Muscle layer of colon (tissue), 2 donors: ENCODE results near the gene MAN1C1.

Source experiments
- H3K27ac ChIP-seq: one replicate; pipeline ENCODE4 v1.7.0; 2013; ENCODE audit warnings: low read depth, mild to moderate bottlenecking, low read length, moderate library complexity
- H3K27me3 ChIP-seq, 2 donors: one replicate each; pipeline ENCODE4 v1.7.0; 2013; ENCODE audit warnings: low read length in 2 of 2, mild to moderate bottlenecking in 2 of 2; ENCODE audit not compliant: insufficient read depth in 2 of 2, control insufficient read depth in 1 of 2
- H3K36me3 ChIP-seq: one replicate; pipeline ENCODE4 v1.7.0; 2013; ENCODE audit warnings: mild to moderate bottlenecking, low read length; ENCODE audit not compliant: insufficient read depth
- H3K4me1 ChIP-seq: one replicate; pipeline ENCODE4 v1.7.0; 2013; ENCODE audit warnings: mild to moderate bottlenecking, low read length; ENCODE audit not compliant: insufficient read depth
- H3K4me3 ChIP-seq, 2 donors: one replicate each; pipeline ENCODE4 v1.7.0; 2013; ENCODE audit warnings: low read length in 2 of 2, low read depth in 1 of 2, mild to moderate bottlenecking in 1 of 2, moderate library complexity in 1 of 2
- H3K9ac ChIP-seq: one replicate; pipeline ENCODE4 v1.7.0; 2013; ENCODE audit warnings: low read length
- H3K9me3 ChIP-seq: one replicate; pipeline ENCODE4 v1.7.0; 2013; ENCODE audit warnings: mild to moderate bottlenecking, low read length
- donor health status: abdominal sarcoma.
- donor health status: Adenocarcinoma of cecum.

The MAN1C1 gene

GRCh38 chr1:25769625-25770383 lies 153.2 kb downstream of the MAN1C1 start:
- Histone ChIP-seq H3K4me3 (no peak overlapping the region), H3K9me3 (no peaks in the 10 kb centered on the region), H3K4me1 (peaks cover 18% of the 10 kb centered on the region), H3K27me3 (no peaks in the 10 kb centered on the region), H3K9ac (no peak overlapping the region), H3K27ac (no peak overlapping the region), H3K36me3 (no peaks in the 10 kb centered on the region)

- no peak overlapping the region for H3K27ac ChIP-seq
Observed at GRCh38 chr1:25770541-25771220, 154.1 kb downstream of the MAN1C1 start.

GRCh38 chr1:25771221-25772114 lies 154.9 kb downstream of the MAN1C1 start:
- peaks cover 18% of the 10 kb centered on the region for H3K4me1 ChIP-seq
- no peak overlapping the region for H3K4me3 ChIP-seq
- no peaks in the 10 kb centered on the region for H3K9me3 ChIP-seq
- H3K27ac ChIP-seq: no peak overlapping the region
- H3K27me3 ChIP-seq: no peaks in the 10 kb centered on the region
- H3K9ac ChIP-seq: no peak overlapping the region
- H3K36me3 ChIP-seq: no peaks in the 10 kb centered on the region

More at GRCh38 chr1:25770541-25771220, 154.1 kb downstream of the MAN1C1 start:
- Histone ChIP-seq H3K4me3 (no peak overlapping the region), H3K4me1 (peaks cover 18% of the 10 kb centered on the region), H3K27me3 (no peaks in the 10 kb centered on the region), H3K9me3 (no peaks in the 10 kb centered on the region), H3K9ac (no peak overlapping the region), H3K36me3 (no peaks in the 10 kb centered on the region)

- H3K36me3 ChIP-seq: no peaks in the 10 kb centered on the region
- no peak overlapping the region for H3K27ac ChIP-seq
Observed at GRCh38 chr1:25772164-25772563, 155.6 kb downstream of the MAN1C1 start.

GRCh38 chr1:25772692-25773245 lies 156.2 kb downstream of the MAN1C1 start:
- no peak overlapping the region for H3K9ac ChIP-seq
- H3K36me3 ChIP-seq: no peaks in the 10 kb centered on the region
- H3K27me3 ChIP-seq: no peaks in the 10 kb centered on the region
- H3K4me1 ChIP-seq: peaks cover 18% of the 10 kb centered on the region
- no peak overlapping the region for H3K27ac ChIP-seq
- H3K9me3 ChIP-seq: no peaks in the 10 kb centered on the region
- H3K4me3 ChIP-seq: no peak overlapping the region

More at GRCh38 chr1:25772164-25772563, 155.6 kb downstream of the MAN1C1 start:
- Histone ChIP-seq H3K27me3 (no peaks in the 10 kb centered on the region), H3K4me1 (peaks cover 18% of the 10 kb centered on the region), H3K9me3 (no peaks in the 10 kb centered on the region), H3K9ac (no peak overlapping the region), H3K4me3 (no peak overlapping the region)

- H3K9me3 ChIP-seq: no peaks in the 10 kb centered on the region
- H3K4me3 ChIP-seq: no peak overlapping the region
- peaks cover 18% of the 10 kb centered on the region for H3K4me1 ChIP-seq
- H3K36me3 ChIP-seq: no peaks in the 10 kb centered on the region
- no peak overlapping the region for H3K27ac ChIP-seq
- H3K9ac ChIP-seq: no peak overlapping the region
- H3K27me3 ChIP-seq: no peaks in the 10 kb centered on the region
Observed at GRCh38 chr1:25773441-25774125, 157.0 kb downstream of the MAN1C1 start.

GRCh38 chr1:25774206-25774803 lies 157.7 kb downstream of the MAN1C1 start:
- no peak overlapping the region for H3K4me3 ChIP-seq
- H3K27me3 ChIP-seq: no peaks in the 10 kb centered on the region
- H3K9me3 ChIP-seq: no peaks in the 10 kb centered on the region
- no peak overlapping the region for H3K9ac ChIP-seq
- peaks cover 18% of the 10 kb centered on the region for H3K4me1 ChIP-seq
- no peak overlapping the region for H3K27ac ChIP-seq
- H3K36me3 ChIP-seq: peaks cover 4% of the 10 kb centered on the region

GRCh38 chr1:25774921-25775771 lies 158.6 kb downstream of the MAN1C1 start:
- H3K4me1 ChIP-seq: peaks cover 18% of the 10 kb centered on the region
- peaks cover 4% of the 10 kb centered on the region for H3K36me3 ChIP-seq
- no peak overlapping the region for H3K27ac ChIP-seq
- no peaks in the 10 kb centered on the region for H3K9me3 ChIP-seq
- H3K9ac ChIP-seq: no peak overlapping the region
- no peak overlapping the region for H3K4me3 ChIP-seq
- no peaks in the 10 kb centered on the region for H3K27me3 ChIP-seq

- Histone ChIP-seq H3K27me3 (no peaks in the 10 kb centered on the region), H3K36me3 (peaks cover 4% of the 10 kb centered on the region), H3K4me1 (peaks cover 1% of the 10 kb centered on the region), H3K4me3 (no peak overlapping the region), H3K9me3 (no peaks in the 10 kb centered on the region), H3K9ac (no peak overlapping the region), H3K27ac (no peak overlapping the region)
Observed at GRCh38 chr1:25779388-25779787, 162.8 kb downstream of the MAN1C1 start.

- H3K27me3 ChIP-seq: no peaks in the 10 kb centered on the region
- H3K27ac ChIP-seq: no peak overlapping the region
- H3K4me3 ChIP-seq: no peak overlapping the region
- H3K4me1 ChIP-seq: no peaks in the 10 kb centered on the region
- H3K36me3 ChIP-seq: peaks cover 4% of the 10 kb centered on the region
- no peaks in the 10 kb centered on the region for H3K9me3 ChIP-seq
- no peak overlapping the region for H3K9ac ChIP-seq
Observed at GRCh38 chr1:25779894-25780293, 163.3 kb downstream of the MAN1C1 start.
